H1 (cell line): ENCODE data around the gene KLHL8. TPM values are rescaled to one million over a fixed set of nuclear protein-coding genes. Genes with fewer than 3 reads are reported as not detected.

Experiments
- CTCF ChIA-PET: fragments of 300-600 bp; sonication (Branson Sonifier 250); formaldehyde crosslinking; loops from one replicate; lab custom pipeline; 2021; ENCODE audit not compliant: partially characterized antibody; lab: Charles Lee
- POLR2A ChIA-PET: fragments of 300-600 bp; sonication (Branson Sonifier 250); formaldehyde crosslinking; loops from one replicate; lab custom pipeline; 2021; ENCODE audit warnings: inconsistent platforms; ENCODE audit not compliant: partially characterized antibody; lab: Charles Lee
- DNase-seq, 2 experiments: peaks; one replicate each; pipeline versions ENCODE4 v3.0.0 to v3.0.0-alpha.2; 2010 to 2022; ENCODE audit warnings: low spot score in 2 of 2, low read depth in 1 of 2, mixed read lengths in 1 of 2
- FAIRE-seq: peaks from 2 replicates; lab custom pipeline; 2011; peaks lifted over from hg19 to GRCh38; lab: Jason Lieb, UNC
- H2AFZ ChIP-seq: 2 replicates; pipeline ENCODE4 v1.8.1; 2012; ENCODE audit warnings: low read length, inconsistent platforms
- H2AK5ac ChIP-seq: 2 replicates; pipeline ENCODE4 v1.6.1; 2013; ENCODE audit warnings: low read depth, low read length
- H2BK120ac ChIP-seq: replicated peaks from 2 replicates; pipeline ENCODE3; 2013; ENCODE audit warnings: low read depth, low read length, inconsistent platforms
- H2BK12ac ChIP-seq: 2 replicates; pipeline ENCODE4 v1.6.1; 2013; ENCODE audit warnings: low read depth, low read length
- H2BK15ac ChIP-seq: 2 replicates; pipeline ENCODE4 v1.6.1; 2013; ENCODE audit warnings: low read length
- H2BK20ac ChIP-seq: 2 replicates; pipeline ENCODE4 v1.6.1; 2013; ENCODE audit warnings: low read length
- H2BK5ac ChIP-seq: 2 replicates; pipeline ENCODE4 v1.6.1; 2013; ENCODE audit warnings: low read depth, low read length
- H3K14ac ChIP-seq: 2 replicates; pipeline ENCODE4 v1.6.1; 2013; ENCODE audit warnings: inconsistent platforms; ENCODE audit not compliant: insufficient read length
- H3K18ac ChIP-seq: 2 replicates; pipeline ENCODE4 v1.6.1; 2013; ENCODE audit warnings: low read length; ENCODE audit errors: extremely low read depth
- H3K23ac ChIP-seq: 2 replicates; pipeline ENCODE4 v1.6.1; 2013; ENCODE audit warnings: inconsistent platforms; ENCODE audit not compliant: insufficient read length
- H3K23me2 ChIP-seq: 2 replicates; pipeline ENCODE4 v1.6.1; 2013; ENCODE audit warnings: low read depth, low read length
- H3K27ac ChIP-seq: 2 replicates; pipeline ENCODE4 v1.6.1; 2011; ENCODE audit warnings: low read depth, low read length, inconsistent platforms
- H3K27me3 ChIP-seq, 4 experiments: replicated peaks in 1 of 4; 1 replicate in 1 of 4; 2 replicates in 3 of 4; pipeline versions ENCODE4 v1.6.1 to v1.8.1; 2011 to 2013; ENCODE audit warnings: low read length in 3 of 4, mild to moderate bottlenecking in 3 of 4, inconsistent platforms in 2 of 4, mixed read lengths in 2 of 4, moderate library complexity in 1 of 4; ENCODE audit not compliant: control insufficient read depth in 3 of 4, insufficient read depth in 3 of 4; ENCODE audit errors: extremely low read depth in 1 of 4
- H3K36me3 ChIP-seq, 4 experiments: 2 replicates each; pipeline versions ENCODE4 v1.6.1 to v1.8.1; 2011 to 2013; ENCODE audit warnings: mild to moderate bottlenecking in 4 of 4, low read length in 3 of 4, moderate library complexity in 2 of 4, control low read depth in 1 of 4, inconsistent platforms in 1 of 4; ENCODE audit not compliant: insufficient read depth in 4 of 4, control insufficient read depth in 2 of 4
- H3K4ac ChIP-seq: replicated peaks from 2 replicates; pipeline ENCODE3; 2013; ENCODE audit warnings: low read length, low read depth, mixed read lengths, inconsistent platforms; ENCODE audit not compliant: insufficient read length
- H3K4me1 ChIP-seq, 4 experiments: replicated peaks in 1 of 4; 1 replicate in 1 of 4; 2 replicates in 3 of 4; pipeline versions ENCODE4 v1.6.1 to v1.8.1; 2011 to 2013; ENCODE audit warnings: low read length in 3 of 4, inconsistent platforms in 2 of 4, mixed read lengths in 1 of 4; ENCODE audit not compliant: insufficient read depth in 4 of 4, control insufficient read depth in 3 of 4
- H3K4me2 ChIP-seq, 2 experiments: 2 replicates each; pipeline versions ENCODE4 v1.6.1 to v1.8.1; 2011 to 2013; ENCODE audit warnings: low read depth in 2 of 2, low read length in 2 of 2, control low read depth in 1 of 2, inconsistent platforms in 1 of 2, mild to moderate bottlenecking in 1 of 2; ENCODE audit not compliant: insufficient read depth in 1 of 2
- H3K4me3 ChIP-seq, 4 experiments: fragments of 200-600, 300-600 bp in 1 of 4; sonication (generic), shearing (Covaris generic), sonication (Bioruptor Twin) in 1 of 4; 2 replicates each; pipeline versions ENCODE4 v1.5.1 to v1.8.1; 2011 to 2016; ENCODE audit warnings: low read length in 4 of 4, low read depth in 3 of 4, control low read depth in 2 of 4, inconsistent platforms in 2 of 4, mild to moderate bottlenecking in 2 of 4, mixed read lengths in 1 of 4, moderate library complexity in 1 of 4; ENCODE audit not compliant: insufficient read depth in 2 of 4; ENCODE audit errors: extremely low read depth in 1 of 4
- H3K56ac ChIP-seq: replicated peaks from 2 replicates; pipeline ENCODE3; 2013; ENCODE audit warnings: low read depth, mild to moderate bottlenecking, mixed read lengths, low read length, inconsistent platforms; ENCODE audit not compliant: insufficient read length
- H3K79me1 ChIP-seq: 2 replicates; pipeline ENCODE4 v1.6.1; 2013; ENCODE audit warnings: low read depth, low read length, control low read depth
- H3K79me2 ChIP-seq, 2 experiments: 2 replicates each; pipeline versions ENCODE4 v1.6.1 to v1.8.1; 2012 to 2013; ENCODE audit warnings: low read length in 2 of 2, mild to moderate bottlenecking in 2 of 2, inconsistent platforms in 1 of 2; ENCODE audit not compliant: insufficient read depth in 2 of 2, control insufficient read depth in 1 of 2
- H3K9ac ChIP-seq, 4 experiments: replicated peaks in 1 of 4; 1 replicate in 1 of 4; 2 replicates in 3 of 4; pipeline versions ENCODE4 v1.6.1 to v1.8.1; 2011 to 2013; ENCODE audit warnings: low read depth in 3 of 4, low read length in 3 of 4, control low read depth in 2 of 4, mild to moderate bottlenecking in 2 of 4, moderate library complexity in 2 of 4, inconsistent platforms in 1 of 4; ENCODE audit errors: extremely low read depth in 1 of 4
- H3K9me3 ChIP-seq, 2 experiments: 2 replicates each; pipeline versions ENCODE4 v1.6.1 to v1.8.1; 2012 to 2013; ENCODE audit warnings: mild to moderate bottlenecking in 2 of 2, moderate library complexity in 2 of 2, control low read depth in 1 of 2, inconsistent platforms in 1 of 2, low read depth in 1 of 2, low read length in 1 of 2, mixed read lengths in 1 of 2; ENCODE audit not compliant: insufficient read depth in 2 of 2
- H4K20me1 ChIP-seq, 2 experiments: replicated peaks in 1 of 2; 2 replicates each; pipeline versions ENCODE3 to v1.8.1; 2011 to 2013; ENCODE audit warnings: inconsistent platforms in 2 of 2, low read length in 2 of 2, mild to moderate bottlenecking in 1 of 2; ENCODE audit not compliant: insufficient read depth in 2 of 2, control insufficient read depth in 1 of 2
- H4K5ac ChIP-seq: 2 replicates; pipeline ENCODE4 v1.6.1; 2013; ENCODE audit warnings: low read length, low read depth, mixed read lengths, inconsistent platforms; ENCODE audit not compliant: insufficient read length
- H4K8ac ChIP-seq: 2 replicates; pipeline ENCODE4 v1.8.0; 2013; ENCODE audit warnings: mild to moderate bottlenecking, moderate library complexity, low read length, inconsistent platforms; ENCODE audit not compliant: insufficient read depth; ENCODE audit errors: extremely low read depth
- H4K91ac ChIP-seq: replicated peaks from 2 replicates; pipeline ENCODE3; 2013; ENCODE audit warnings: low read length, mixed read lengths, inconsistent platforms; ENCODE audit not compliant: insufficient read length
- FOSL1 ChIP-seq: IDR thresholded peaks from 2 replicates; pipeline ENCODE4 v1.6.1; 2011; ENCODE audit warnings: mild to moderate bottlenecking, low read depth, low read length, moderate library complexity; ENCODE audit not compliant: insufficient read depth
- HDAC6 ChIP-seq: IDR thresholded peaks from one replicate; pipeline ENCODE4 v1.7.1; 2012; ENCODE audit warnings: low read depth, mild to moderate bottlenecking, inconsistent platforms, low read length, moderate library complexity
- NRF1 ChIP-seq: IDR thresholded peaks from 2 replicates; pipeline ENCODE4 v1.6.1; 2011; ENCODE audit warnings: mild to moderate bottlenecking, low read depth, low read length, improper control_type of control experiment
- SIX5 ChIP-seq: IDR thresholded peaks from 2 replicates; pipeline ENCODE4 v1.6.1; 2011; ENCODE audit warnings: mild to moderate bottlenecking, low read depth, low read length
- TAF1 ChIP-seq: IDR thresholded peaks from 2 replicates; pipeline ENCODE4 v1.6.1; 2011; ENCODE audit warnings: mild to moderate bottlenecking, low read depth, low read length
- WGBS, 2 experiments: shearing (Covaris generic) in 1 of 2; methylation state at CpG; one replicate each; pipeline versions ENCODE4 v1.1.6 to v1.1.7; 2013 to 2015; ENCODE audit warnings: low lambda C conversion rate in 2 of 2, mixed read lengths in 2 of 2, inconsistent platforms in 1 of 2, low coverage in 1 of 2, missing lambda C conversion rate in 1 of 2; ENCODE audit not compliant: insufficient replicate concordance in 2 of 2, insufficient coverage in 1 of 2, insufficient read length in 1 of 2; ENCODE audit errors: extremely low coverage in 1 of 2, missing lambda C conversion rate in 1 of 2; 5-methylcytosine and 5-hydroxymethylcytosine counted together
- polyA plus RNA-seq, 7 experiments: library from polyadenylated mRNA; depleted of rRNA in 3 of 7; stranded (reverse) in 5 of 7; unstranded in 2 of 7; fragments of >200 nt in 5 of 7; fragments of 200-250 nt in 2 of 7; gene quantifications; 1 replicate in 5 of 7; 2 replicates in 1 of 7; 4 replicates in 1 of 7; pipeline versions ENCODE4 v1.2.1 to v1.2.3, GENCODE V29; 2011 to 2013; ENCODE audit warnings: missing spikeins in 2 of 7, mixed read lengths in 2 of 7
- total RNA-seq: library from RNA; stranded (reverse); fragmentation: NEBNext Ultra II Directional; extraction: Animal tissue kit (Norgen Biotek cat#: 25700); gene quantifications from 2 replicates; pipeline ENCODE4 v1.2.1, GENCODE V29; 2021

The KLHL8 gene
- total and polyA plus RNA-seq, 2 of the 8 experiments (the other 6 are each of a cell fraction or from before 2014, with no cell fraction given) = 0.94 to 8.1 TPM

DNA sequence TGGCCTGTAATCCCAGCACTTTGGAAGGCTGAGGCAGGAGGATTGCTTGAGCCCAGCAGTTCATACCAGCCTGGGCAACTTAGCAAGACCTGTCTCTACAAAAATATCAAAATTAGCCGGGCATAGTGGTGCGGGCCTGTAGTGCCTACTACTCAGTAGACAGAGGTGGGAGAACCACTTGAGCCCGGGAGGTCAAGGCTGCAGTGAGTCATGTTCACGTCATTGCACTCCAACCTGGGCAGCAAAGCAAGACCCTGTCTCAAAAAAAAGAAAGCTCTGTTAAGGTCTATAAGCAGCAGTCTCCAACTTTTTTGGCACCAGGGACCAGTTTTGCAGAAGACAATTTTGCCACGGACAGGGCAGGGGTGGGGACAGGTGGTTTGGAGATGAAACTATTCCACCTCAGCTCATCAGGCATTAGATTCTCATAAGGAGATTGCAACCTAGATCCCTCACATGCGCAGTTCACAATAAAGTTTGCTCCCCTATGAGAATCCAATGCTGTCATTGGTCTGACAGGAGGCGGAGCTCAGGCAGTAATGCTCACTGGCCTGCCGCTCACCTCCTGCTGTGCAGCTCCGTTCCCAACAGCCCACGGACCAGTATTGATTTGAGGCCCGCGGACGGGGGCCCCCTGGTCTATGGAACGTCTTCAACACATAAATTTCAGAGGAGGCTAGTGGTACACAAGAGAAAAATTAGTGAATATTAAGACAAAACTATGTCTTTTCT is 67.9 kb downstream of the KLHL8 start:
- no peak overlapping the region for H2BK12ac ChIP-seq
- no peaks in the 10 kb centered on the region for H3K4me1 ChIP-seq
- FAIRE-seq (no peak), DNase-seq (no peak)
- no peaks in the 10 kb centered on the region for H3K23me2 ChIP-seq
- no peak overlapping the region for H3K56ac ChIP-seq
- H2BK20ac ChIP-seq = no peak overlapping the region
- ChIA-PET CTCF (interaction anchor here (0.6 to 3.5 kb wide), 17 partner anchors 9 to 1507 kb away, joined by 3 to 40 read pairs (median 4); no protein-coding TSS in a partner anchor), POLR2A (no interaction called here)
- H3K27me3 ChIP-seq = no peaks in the 10 kb centered on the region
- no peak overlapping the region for H3K27ac ChIP-seq
- no peaks in the 10 kb centered on the region for H3K79me2 ChIP-seq
- H2BK120ac ChIP-seq = no peak overlapping the region
- H3K4ac ChIP-seq = no peak overlapping the region
- no peaks in the 10 kb centered on the region for H3K9me3 ChIP-seq
- no peak overlapping the region for H4K91ac ChIP-seq
- no peaks in the 10 kb centered on the region for H4K20me1 ChIP-seq
- no peak overlapping the region for H3K4me3 ChIP-seq
- H2AK5ac ChIP-seq = no peak overlapping the region
- WGBS, 2 experiments = 85% methylated on average over 14 of the region's 14 CpGs; no CpG with 5 or more reads in 1 of the 2 experiments
- no peak overlapping the region for H4K8ac ChIP-seq
- H3K14ac ChIP-seq = no peak overlapping the region
- no peak overlapping the region for H2AFZ ChIP-seq
- H2BK15ac ChIP-seq = no peak overlapping the region
- no peak overlapping the region for H3K4me2 ChIP-seq
- H3K23ac ChIP-seq = no peak overlapping the region
- H3K36me3 ChIP-seq = no peaks in the 10 kb centered on the region
- H3K9ac ChIP-seq = no peak overlapping the region
- H3K79me1 ChIP-seq = no peaks in the 10 kb centered on the region
- H3K18ac ChIP-seq = no peak overlapping the region
- no peak overlapping the region for H4K5ac ChIP-seq
- H2BK5ac ChIP-seq = no peak overlapping the region
- no peak for TF ChIP-seq TAF1
- no peak for TF ChIP-seq SIX5
- TF ChIP-seq HDAC6 = no peak
- TF ChIP-seq NRF1 = no peak
- TF ChIP-seq FOSL1 = no peak
